ENCODE results near the gene SCN3A. TPM values are rescaled to one million over a fixed set of nuclear protein-coding genes. Genes with fewer than 3 reads are reported as not detected.

Gene SCN3A
- total and polyA plus RNA-seq, 2 donors (not counting 3 experiments of a cell fraction or from before 2014, with no cell fraction given): not detected

DNA sequence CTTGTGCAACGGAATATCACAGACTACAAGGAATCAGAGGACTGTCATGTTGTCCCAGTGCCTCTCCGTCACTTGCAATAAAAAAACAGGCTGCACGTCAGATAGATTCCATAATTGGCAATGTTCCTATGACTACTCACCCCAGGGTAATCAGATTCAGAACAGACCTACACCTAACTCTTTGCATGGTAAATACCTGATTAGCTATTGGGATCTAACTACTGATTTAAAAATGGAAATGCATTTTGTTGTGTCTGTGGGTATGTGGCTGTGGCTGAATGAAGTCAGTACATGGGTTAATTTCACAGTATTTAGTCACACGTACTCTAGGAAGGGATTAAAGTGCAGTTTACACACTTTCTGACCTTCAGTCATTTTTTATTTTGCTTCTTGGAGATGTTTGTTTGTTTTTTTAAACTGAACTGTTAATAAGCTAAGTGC is 91.7 kb downstream of the SCN3A start:
- no peaks in the 10 kb centered on the region for H4K20me1 ChIP-seq (replicated peaks; ENCODE audit: control insufficient read depth, extremely low read depth, insufficient read depth, low read length)
- no peak overlapping the region for H3K4me3 ChIP-seq (replicated peaks in 1 of 3; ENCODE audit: insufficient read depth in 1 of 3, low read depth in 1 of 3, low read length in 3 of 3)
- no peak overlapping the region for H3K9ac ChIP-seq (replicated peaks; ENCODE audit: extremely low read depth, insufficient read depth, low read length)
- H3K4me2 ChIP-seq (ENCODE audit: insufficient read depth, low read length): no peak overlapping the region
- CTCF ChIA-PET: no interaction called here
- intact Hi-C loops (cut with micrococcal nuclease): no loop called here
- no peaks in the 10 kb centered on the region for H3K9me3 ChIP-seq (replicated peaks; ENCODE audit: control insufficient read depth, insufficient read depth, low read length)
- POLR2A ChIA-PET: no interaction called here
- no peaks in the 10 kb centered on the region for H3K27me3 ChIP-seq (ENCODE audit: control insufficient read depth in 2 of 2, insufficient read depth in 2 of 2, low read length in 2 of 2)
- H3K9me1 ChIP-seq (replicated peaks; ENCODE audit: control insufficient read depth, extremely low read depth, insufficient read depth, low read length): no peaks in the 10 kb centered on the region
- DNase-seq (ENCODE audit: low read depth, low spot score): no peak
- H3K36me3 ChIP-seq (ENCODE audit: control insufficient read depth in 2 of 2, extremely low read depth in 1 of 2, insufficient read depth in 2 of 2, low read length in 2 of 2): no peaks in the 10 kb centered on the region
- no peak for FAIRE-seq
- dilution Hi-C loops (cut with MboI; ENCODE audit: extremely low pct_ligation_motif_present, low sequenced_read_pairs): no loop called here
- no peaks in the 10 kb centered on the region for H3K4me1 ChIP-seq (ENCODE audit: control insufficient read depth, extremely low read depth, insufficient read depth, low read length)
- BruUV-seq (replicated peaks): no TSS peak
- no peak overlapping the region for H2AFZ ChIP-seq (ENCODE audit: low read depth, low read length)
- H3K79me2 ChIP-seq (ENCODE audit: control insufficient read depth, insufficient read depth, low read length): no peaks in the 10 kb centered on the region
- H3K27ac ChIP-seq (ENCODE audit: insufficient read depth, low read depth, low read length): no peak overlapping the region
- TF ChIP-seq, protein P1, sequence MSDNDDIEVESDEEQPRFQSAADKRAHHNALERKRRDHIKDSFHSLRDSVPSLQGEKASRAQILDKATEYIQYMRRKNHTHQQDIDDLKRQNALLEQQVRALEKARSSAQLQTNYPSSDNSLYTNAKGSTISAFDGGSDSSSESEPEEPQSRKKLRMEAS (IDR thresholded peaks at IDR 0.05; ENCODE audit: insufficient read depth, insufficient read length): no peak
- TF ChIP-seq, protein P2, sequence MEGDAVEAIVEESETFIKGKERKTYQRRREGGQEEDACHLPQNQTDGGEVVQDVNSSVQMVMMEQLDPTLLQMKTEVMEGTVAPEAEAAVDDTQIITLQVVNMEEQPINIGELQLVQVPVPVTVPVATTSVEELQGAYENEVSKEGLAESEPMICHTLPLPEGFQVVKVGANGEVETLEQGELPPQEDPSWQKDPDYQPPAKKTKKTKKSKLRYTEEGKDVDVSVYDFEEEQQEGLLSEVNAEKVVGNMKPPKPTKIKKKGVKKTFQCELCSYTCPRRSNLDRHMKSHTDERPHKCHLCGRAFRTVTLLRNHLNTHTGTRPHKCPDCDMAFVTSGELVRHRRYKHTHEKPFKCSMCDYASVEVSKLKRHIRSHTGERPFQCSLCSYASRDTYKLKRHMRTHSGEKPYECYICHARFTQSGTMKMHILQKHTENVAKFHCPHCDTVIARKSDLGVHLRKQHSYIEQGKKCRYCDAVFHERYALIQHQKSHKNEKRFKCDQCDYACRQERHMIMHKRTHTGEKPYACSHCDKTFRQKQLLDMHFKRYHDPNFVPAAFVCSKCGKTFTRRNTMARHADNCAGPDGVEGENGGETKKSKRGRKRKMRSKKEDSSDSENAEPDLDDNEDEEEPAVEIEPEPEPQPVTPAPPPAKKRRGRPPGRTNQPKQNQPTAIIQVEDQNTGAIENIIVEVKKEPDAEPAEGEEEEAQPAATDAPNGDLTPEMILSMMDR (IDR thresholded peaks at IDR 0.05; ENCODE audit: extremely low read depth in 1 of 2, insufficient read depth in 1 of 2, low read depth in 1 of 2, low read length in 2 of 2): no peak
- TF ChIP-seq EZH2 (IDR thresholded peaks at IDR 0.05; ENCODE audit: borderline replicate concordance, low read depth, low read length, severe bottlenecking): no peak
- TF ChIP-seq POLR2AphosphoS5 (IDR thresholded peaks at IDR 0.05; ENCODE audit: insufficient read depth, low read depth, low read length): no peak
- no peak for TF ChIP-seq POLR2A (IDR thresholded peaks at IDR 0.05; ENCODE audit: low read depth, low read length)
- no peak for TF ChIP-seq GATA2 (IDR thresholded peaks at IDR 0.05; ENCODE audit: insufficient read depth, insufficient read length, low read depth, low read length)
- TF ChIP-seq FOS (IDR thresholded peaks at IDR 0.05; ENCODE audit: borderline replicate concordance, insufficient read depth, low read length): no peak
- TF ChIP-seq MYC (IDR thresholded peaks at IDR 0.05; ENCODE audit: low read depth, low read length): no peak
- no peak for TF ChIP-seq JUN (IDR thresholded peaks at IDR 0.05; ENCODE audit: borderline replicate concordance, insufficient read depth, insufficient read length, low read depth)
